Testis (tissue), 3 donors: Measurements from ENCODE around the gene CPLANE2. TPM values are rescaled to one million over a fixed set of nuclear protein-coding genes. Genes with fewer than 3 reads are reported as not detected.
A peak's percentile ranks its signal among the peaks of the same experiment; 100 is the strongest.

Source experiments
- DNase-seq: peaks from one replicate; pipeline ENCODE4 v3.0.0-alpha.2; 2019
- H3K27ac ChIP-seq, 2 donors: fragments of 200-600 bp; sonication (generic); one replicate each; pipeline ENCODE4 v1.5.1; 2019
- H3K27me3 ChIP-seq: fragments of 200-600 bp; sonication (generic); one replicate; pipeline ENCODE4 v1.5.1; 2019
- H3K36me3 ChIP-seq: fragments of 200-600 bp; sonication (generic); one replicate; pipeline ENCODE4 v1.5.1; 2017; ENCODE audit warnings: low read depth; ENCODE audit errors: missing control alignments
- H3K4me1 ChIP-seq: fragments of 200-600 bp; sonication (generic); one replicate; pipeline ENCODE4 v1.5.1; 2019
- H3K4me3 ChIP-seq, 2 donors: fragments of 200-600 bp; sonication (generic); one replicate each; pipeline ENCODE4 v1.5.1; 2017 to 2019
- H3K9me3 ChIP-seq: fragments of 200-600 bp; sonication (generic); one replicate; pipeline ENCODE4 v1.5.1; 2017
- CTCF ChIP-seq, 3 experiments: fragments of 450-650 bp in 2 of 3; fragments of 200-600 bp in 1 of 3; sonication (generic) in 1 of 3; IDR thresholded peaks; one replicate each; pipeline ENCODE4 v1.5.1; 2016 to 2019; ENCODE audit warnings: antibody characterized with exemption in 3 of 3, mild to moderate bottlenecking in 2 of 3, moderate library complexity in 1 of 3
- POLR2A ChIP-seq: fragments of 450-650 bp; IDR thresholded peaks from one replicate; pipeline ENCODE4 v1.6.1; 2017; ENCODE audit warnings: antibody characterized with exemption, mild to moderate bottlenecking, moderate library complexity
- WGBS, 2 donors: methylation state at CpG; one replicate each; pipeline ENCODE4 v1.1.5; 2018; 5-methylcytosine and 5-hydroxymethylcytosine counted together
- intact Hi-C: fragments of 100-400 bp; cut with DNase I; formaldehyde crosslinking; loops from one replicate; pipeline ENCODE4 v1.15.1; 2023; ENCODE audit warnings: low total_unique reads
- polyA plus RNA-seq: library from polyadenylated mRNA; stranded (reverse); fragments of 350-450 nt; fragmentation: Illumina TruSeq; extraction: RNeasy Lipid Tissue Mini Kit (QIAGEN cat#74804); gene quantifications from one replicate; pipeline ENCODE4 v1.2.3, GENCODE V29; 2014; ENCODE audit warnings: low read depth, low replicate concordance; ENCODE audit not compliant: insufficient read depth
- total RNA-seq, 2 donors: library from RNA; depleted of rRNA; stranded (reverse); fragments of >200 nt; gene quantifications; one replicate each; pipeline ENCODE4 v1.2.3, GENCODE V29; 2016

Gene CPLANE2
- total and polyA plus RNA-seq, 3 donors from 2014 or later, result 10.6 to 11.8 (median 11.1) TPM

- Histone ChIP-seq H3K36me3 (no peaks in the 10 kb centered on the region), H3K9me3 (no peaks in the 10 kb centered on the region), H3K27me3 (no peaks in the 10 kb centered on the region), H3K27ac (no peak overlapping the region), H3K4me1 (peaks cover 5% of the 10 kb centered on the region), H3K4me3 (no peak overlapping the region)
- no peak for DNase-seq
- 85 to 90% methylated on average over 4 of the region's 4 CpGs for WGBS, 2 donors
- intact Hi-C loops, result no loop called here
- no peak for TF ChIP-seq POLR2A
- no peak for TF ChIP-seq CTCF (IDR thresholded peaks at IDR 0.05)
These were observed 16.9 kb downstream of the CPLANE2 start for GRCh38 chr1:16219968-16220500.

- no peak overlapping the region for H3K27ac ChIP-seq
- H3K27me3 ChIP-seq, result no peaks in the 10 kb centered on the region
- no peak for TF ChIP-seq POLR2A
- TF ChIP-seq CTCF (IDR thresholded peaks at IDR 0.05), result no peak
- no peaks in the 10 kb centered on the region for H3K9me3 ChIP-seq
- H3K4me3 ChIP-seq, result no peak overlapping the region
- no peaks in the 10 kb centered on the region for H3K36me3 ChIP-seq
- no peak for DNase-seq
- intact Hi-C loops, result no loop called here
- peaks cover 5% of the 10 kb centered on the region for H3K4me1 ChIP-seq
- 90 to 92% methylated on average over 6 of the region's 6 CpGs for WGBS, 2 donors
These were observed 18.3 kb downstream of the CPLANE2 start for GRCh38 chr1:16218674-16219071.

GRCh38 chr1:16218014-16218673, 18.8 kb downstream of the CPLANE2 start:
- TF ChIP-seq CTCF (IDR thresholded peaks at IDR 0.05), result no peak
- no peak for TF ChIP-seq POLR2A
- no peak overlapping the region for H3K27ac ChIP-seq
- H3K36me3 ChIP-seq, result no peaks in the 10 kb centered on the region
- H3K4me3 ChIP-seq, result peak overlapping the region in 1 of 2 donors; percentile 53
- peaks cover 5% of the 10 kb centered on the region for H3K4me1 ChIP-seq
- H3K9me3 ChIP-seq, result no peaks in the 10 kb centered on the region
- H3K27me3 ChIP-seq, result no peaks in the 10 kb centered on the region
- intact Hi-C loops, result no loop called here
- WGBS, 2 donors, result 70% methylated on average over 7 to 12 of the region's 12 CpGs
- DNase-seq, result no peak

GRCh38 chr1:16217061-16217785, 19.8 kb downstream of the CPLANE2 start:
- no peak overlapping the region for H3K27ac ChIP-seq
- intact Hi-C loops, result no loop called here
- H3K9me3 ChIP-seq, result no peaks in the 10 kb centered on the region
- 1 to 3% methylated on average over 28 to 45 of the region's 46 CpGs for WGBS, 2 donors
- TF ChIP-seq POLR2A (no peak), CTCF (IDR thresholded peaks at IDR 0.05) (no peak)
- peak overlapping the region; percentile 24 to 53 for H3K4me3 ChIP-seq
- H3K27me3 ChIP-seq, result no peaks in the 10 kb centered on the region
- peak; percentile 98 for DNase-seq
- H3K36me3 ChIP-seq, result no peaks in the 10 kb centered on the region
- H3K4me1 ChIP-seq, result peaks cover 5% of the 10 kb centered on the region
